GM18502 (cell line): ENCODE results near the gene CHST15.

Experiments
- ATAC-seq: cut with Tn5 transposase; IDR thresholded peaks from one replicate; pipeline ENCODE4 v1.9.1; 2021; ENCODE audit warnings: mild to moderate bottlenecking; ENCODE audit not compliant: unreplicated experiment, poor library complexity

The CHST15 gene

GRCh38 chr10:124005991-124006392 is 87.4 kb downstream of the CHST15 start:
- ATAC-seq, result no peak

DNA sequence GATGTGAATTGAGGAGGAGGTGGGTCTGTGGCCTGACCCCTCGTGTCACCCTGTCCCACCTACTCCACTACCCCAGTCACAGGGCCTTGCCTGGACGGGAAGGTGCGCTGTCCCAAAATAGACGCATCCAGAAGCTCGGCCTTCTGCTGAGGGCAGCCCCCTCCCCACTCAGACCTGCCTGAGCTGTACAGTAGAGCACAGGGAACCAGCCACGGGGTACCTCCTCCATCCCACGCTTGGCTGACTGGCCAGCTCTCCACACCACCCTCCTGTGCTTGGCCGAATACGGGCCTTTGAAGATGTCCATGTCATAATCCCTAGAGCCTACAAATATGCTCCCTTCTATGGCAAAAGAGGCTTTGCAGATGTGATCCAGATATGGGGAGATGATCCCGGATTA is 88.3 kb downstream of the CHST15 start:
- ATAC-seq, result no peak

DNA sequence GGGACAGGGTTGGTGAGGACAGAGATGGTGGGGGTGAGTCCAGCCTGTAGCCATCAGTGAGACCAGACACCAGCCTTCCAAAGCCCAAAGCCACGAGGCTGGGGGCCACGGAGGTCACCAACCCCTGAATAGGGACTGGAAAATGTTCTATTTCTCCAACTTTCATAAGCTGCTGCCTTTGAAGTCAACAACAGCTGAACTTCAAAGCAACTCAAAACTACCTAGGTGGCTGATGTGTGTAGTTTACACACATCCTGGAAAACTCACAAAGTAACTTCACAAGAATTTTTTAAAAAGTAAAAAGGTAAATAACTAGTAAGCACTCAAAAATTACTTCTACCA is 88.8 kb downstream of the CHST15 start:
- ATAC-seq, result no peak

DNA sequence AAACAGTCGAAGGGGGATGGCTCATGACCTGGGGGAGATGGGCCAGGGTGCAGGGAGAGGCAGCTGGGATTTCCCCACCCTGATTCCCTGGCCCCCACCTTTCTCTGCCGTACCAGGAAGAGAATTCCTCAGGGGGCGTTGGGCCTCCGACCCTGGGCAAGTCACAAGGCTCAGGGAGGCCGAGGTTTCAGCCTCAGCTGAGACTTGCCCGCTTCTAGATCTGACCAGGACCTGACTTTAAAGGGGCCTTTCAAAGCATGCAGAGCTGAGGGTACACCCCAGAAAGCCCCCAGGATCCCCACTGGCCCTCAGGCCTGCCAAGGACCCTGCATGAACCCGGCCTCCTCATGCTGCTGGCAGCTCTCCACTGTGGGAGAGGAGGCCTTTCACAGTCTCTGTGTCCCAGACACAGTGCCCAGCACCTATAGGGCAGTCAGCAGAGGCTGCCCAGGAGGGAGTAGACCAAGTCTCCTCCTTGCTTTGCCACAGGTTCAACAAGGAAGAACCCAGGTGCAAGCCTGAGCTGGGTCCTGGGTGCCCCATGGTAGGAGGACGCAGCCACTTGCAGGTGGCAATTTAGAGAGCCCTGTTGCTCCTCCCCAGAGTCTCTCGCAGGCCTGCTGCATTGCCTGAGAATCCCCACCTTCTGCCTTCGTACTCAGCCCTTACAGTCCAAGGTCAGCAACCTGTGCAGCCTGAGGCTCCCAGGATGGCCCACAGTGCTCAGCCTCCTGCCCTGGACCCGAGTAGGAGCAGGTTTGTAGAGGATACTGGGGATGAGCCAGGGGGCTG is 89.3 kb downstream of the CHST15 start:
- ATAC-seq, result no peak

GRCh38 chr10:124003481-124003870 is 89.9 kb downstream of the CHST15 start:
- ATAC-seq, result no peak

DNA sequence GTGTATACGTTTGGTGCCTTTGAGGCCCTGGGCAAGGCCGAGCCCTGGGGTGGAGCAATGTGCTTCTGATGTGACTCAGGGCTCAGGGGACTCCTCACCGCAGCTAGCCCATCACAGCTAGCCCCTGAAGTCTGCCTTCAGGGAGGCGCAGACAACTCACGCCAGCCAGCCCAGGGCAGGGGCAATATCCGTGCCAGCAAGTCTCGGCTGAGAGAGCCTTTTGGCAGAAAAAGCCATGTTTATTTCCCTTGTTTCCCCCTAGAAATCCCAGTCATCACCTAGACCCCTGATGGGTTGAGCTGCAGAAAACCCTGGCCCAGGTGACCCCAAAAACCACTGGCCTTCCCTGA is 90.4 kb downstream of the CHST15 start:
- no peak for ATAC-seq

DNA sequence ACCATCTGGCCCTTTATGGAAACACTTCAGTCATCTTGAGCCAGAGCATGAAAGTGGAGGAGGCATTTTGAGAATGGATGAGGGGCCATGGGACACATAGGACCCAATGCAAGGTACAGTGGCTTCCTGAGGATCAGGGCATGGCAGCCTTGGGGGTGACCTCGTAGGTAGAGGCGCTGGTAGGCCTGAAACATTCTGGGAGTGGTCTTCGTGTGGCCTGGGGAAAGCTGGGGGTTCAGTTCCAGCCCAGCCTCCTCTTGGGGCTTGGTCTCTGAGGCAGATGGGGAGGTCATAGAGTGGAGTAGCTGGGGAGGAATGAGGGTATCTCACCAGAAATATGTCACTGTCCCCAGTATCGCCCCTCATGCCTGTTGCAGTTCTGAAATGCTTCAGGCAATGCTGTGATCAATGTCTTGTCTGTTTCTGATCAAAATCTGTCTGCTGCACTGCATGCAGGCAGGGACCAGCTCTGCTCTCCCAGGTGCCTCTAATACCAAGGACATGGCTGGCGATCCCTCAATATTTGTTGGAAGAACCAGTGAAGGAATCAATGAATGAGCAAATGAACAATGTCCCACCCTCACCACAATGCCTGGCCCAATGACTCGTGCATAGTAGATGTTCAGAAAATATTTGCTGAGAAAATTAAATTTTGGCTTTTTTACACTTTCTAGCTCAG is 90.9 kb downstream of the CHST15 start:
- no peak for ATAC-seq

GRCh38 chr10:124001391-124002148 is 91.8 kb downstream of the CHST15 start:
- no peak for ATAC-seq

GRCh38 chr10:124000792-124001201 is 92.6 kb downstream of the CHST15 start:
- no peak for ATAC-seq

- ATAC-seq, result no peak
Observed at GRCh38 chr10:123999956-124000615, 93.3 kb downstream of the CHST15 start.

DNA sequence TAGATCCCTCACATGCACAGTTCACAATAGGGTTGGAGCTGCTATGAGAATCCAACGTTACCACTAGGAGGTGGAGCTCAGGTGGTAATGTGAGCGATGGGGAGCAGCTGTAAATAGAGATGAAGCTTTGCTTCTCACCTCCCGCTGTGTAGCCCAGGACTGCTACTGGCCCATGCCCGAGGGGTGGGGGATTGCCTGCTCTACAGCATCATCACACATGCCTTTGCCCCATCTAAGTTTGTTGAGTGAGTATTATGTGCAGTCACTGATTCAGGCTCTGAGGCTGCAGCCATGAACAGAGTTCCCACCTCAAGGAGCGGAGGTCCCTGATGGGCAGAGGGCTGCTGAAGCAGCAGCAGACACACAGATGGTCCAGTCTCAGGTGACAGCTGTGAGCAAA is 94.1 kb downstream of the CHST15 start:
- no peak for ATAC-seq

DNA sequence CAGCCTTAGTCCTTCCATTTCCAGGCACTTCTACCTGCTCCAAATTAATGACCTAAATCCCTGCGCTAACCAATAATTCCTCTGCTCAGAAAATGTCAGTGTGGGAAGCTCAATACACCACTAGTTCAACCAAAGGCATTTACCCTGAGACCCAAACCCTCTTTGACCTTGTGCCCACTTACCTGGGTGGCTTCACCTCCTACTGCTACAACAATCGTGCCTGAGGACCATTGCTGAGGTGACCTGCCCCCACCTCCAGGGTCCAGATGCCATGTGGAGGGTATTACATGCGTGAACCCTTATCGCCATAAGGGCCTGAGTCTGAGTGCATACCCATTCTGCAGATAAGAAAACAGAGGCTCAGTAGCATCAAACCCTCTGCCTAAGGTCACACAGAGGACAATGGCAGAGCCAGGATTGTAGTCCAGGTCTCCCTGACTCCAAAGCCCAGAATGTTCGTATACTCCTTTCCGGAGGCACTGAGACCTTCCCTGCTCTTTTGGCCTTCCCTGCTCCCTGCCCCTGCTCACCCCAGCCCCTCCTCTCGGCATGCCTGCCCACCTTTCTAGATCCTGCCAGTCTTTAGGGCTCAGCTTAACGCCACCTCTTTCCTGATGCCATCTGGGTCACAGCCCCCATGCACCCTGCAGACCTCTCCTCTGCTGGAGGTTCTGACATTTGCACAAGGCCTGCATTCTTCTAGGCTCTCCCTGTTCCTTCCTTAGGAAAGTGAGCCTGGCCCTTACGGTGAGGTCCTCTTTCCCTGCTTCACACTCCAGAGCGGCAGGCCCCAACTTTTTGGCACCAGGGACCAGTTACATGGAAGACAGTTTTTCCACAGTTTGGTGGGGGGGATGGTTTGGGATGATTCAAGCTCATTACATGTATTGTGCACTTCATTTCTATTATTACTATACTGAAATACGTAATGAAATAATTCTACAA is 94.9 kb downstream of the CHST15 start:
- no peak for ATAC-seq

DNA sequence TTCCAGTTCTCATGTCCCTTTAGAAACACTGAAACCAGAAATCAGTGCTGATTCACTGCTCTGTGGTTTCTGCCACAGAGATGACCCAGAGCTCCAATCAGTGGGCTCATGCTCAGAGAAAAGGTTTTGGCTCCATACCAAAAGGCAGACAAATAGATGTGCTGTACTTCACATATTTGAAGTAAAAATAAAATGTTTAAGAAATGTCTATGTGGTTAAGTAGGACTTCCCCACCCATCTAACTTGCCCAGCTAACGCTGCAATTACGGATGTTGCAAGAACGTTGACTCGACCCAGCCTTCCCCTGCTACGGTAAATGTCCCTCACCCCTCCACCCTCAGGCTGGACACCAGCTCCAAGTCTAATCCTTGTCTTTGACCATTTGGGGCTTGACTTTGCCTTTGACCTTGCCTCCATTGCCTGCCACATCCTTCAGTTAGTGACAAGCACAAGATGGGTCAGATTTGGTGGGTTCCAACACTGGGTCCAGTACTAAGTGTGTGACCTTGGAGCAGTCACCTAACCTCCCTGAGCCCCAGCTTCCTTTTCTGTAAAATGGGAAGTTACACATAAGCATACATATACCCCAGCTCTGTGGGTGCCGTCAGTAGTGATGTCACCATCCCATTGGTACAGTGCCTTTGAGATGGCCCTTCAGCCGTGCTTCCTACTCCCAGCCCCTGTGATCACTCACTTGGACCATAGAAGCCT is 95.8 kb downstream of the CHST15 start:
- ATAC-seq, result no peak

GRCh38 chr10:123997013-123997412 is 96.4 kb downstream of the CHST15 start:
- ATAC-seq, result no peak

- ATAC-seq, result no peak
Observed at GRCh38 chr10:123996302-123996701, 97.1 kb downstream of the CHST15 start.

DNA sequence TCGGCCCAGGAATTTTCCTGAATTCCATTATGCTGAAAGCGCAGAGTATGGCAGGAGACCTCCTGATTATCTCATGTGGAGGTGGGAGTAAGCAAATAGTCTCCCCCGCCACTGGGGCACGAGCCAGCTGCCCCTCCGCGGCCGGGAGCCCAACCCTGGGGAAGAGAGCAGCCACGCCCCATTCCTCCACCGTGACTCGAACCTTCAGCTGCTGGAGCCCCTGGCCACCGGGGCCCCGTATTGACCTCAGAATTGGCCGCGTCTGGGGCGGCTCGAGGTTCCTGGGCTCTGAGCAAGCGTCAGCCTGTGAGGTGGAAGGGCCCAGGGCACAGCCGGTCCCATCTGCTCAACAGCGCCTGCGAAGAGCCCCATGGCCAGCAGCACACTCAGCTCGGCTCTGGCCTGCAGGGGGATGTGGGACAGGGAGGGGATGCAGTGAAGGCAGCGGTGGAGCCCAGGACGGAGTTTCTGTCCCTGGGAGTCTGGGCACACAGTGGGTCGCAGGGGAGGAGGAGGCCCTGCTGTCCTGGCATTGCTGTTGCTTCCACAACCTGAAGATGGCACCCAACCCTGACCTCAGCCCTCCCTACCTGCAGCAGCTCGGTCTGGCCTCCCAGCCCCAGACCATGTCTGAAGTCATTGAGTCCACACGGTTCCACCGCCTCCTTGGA is 97.8 kb downstream of the CHST15 start:
- no peak for ATAC-seq

DNA sequence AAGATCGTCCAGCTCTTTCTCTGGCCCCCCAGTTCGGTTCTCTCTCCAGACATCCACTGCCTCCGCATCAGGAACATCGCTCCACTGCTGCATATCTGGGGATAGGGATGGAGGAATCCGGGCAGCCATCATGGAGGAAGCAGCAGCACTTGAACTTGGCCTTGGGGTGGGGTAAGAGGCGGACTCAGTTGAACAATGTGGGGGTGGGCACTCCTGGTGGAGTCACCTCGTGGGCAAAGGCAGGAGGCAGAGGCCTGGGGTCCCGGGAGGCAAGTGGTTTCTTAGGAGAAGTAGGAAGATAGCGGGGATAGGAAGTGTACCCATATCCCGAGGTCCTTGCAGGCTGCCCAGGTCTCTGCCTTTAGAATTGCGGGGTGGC is 98.3 kb downstream of the CHST15 start:
- no peak for ATAC-seq

DNA sequence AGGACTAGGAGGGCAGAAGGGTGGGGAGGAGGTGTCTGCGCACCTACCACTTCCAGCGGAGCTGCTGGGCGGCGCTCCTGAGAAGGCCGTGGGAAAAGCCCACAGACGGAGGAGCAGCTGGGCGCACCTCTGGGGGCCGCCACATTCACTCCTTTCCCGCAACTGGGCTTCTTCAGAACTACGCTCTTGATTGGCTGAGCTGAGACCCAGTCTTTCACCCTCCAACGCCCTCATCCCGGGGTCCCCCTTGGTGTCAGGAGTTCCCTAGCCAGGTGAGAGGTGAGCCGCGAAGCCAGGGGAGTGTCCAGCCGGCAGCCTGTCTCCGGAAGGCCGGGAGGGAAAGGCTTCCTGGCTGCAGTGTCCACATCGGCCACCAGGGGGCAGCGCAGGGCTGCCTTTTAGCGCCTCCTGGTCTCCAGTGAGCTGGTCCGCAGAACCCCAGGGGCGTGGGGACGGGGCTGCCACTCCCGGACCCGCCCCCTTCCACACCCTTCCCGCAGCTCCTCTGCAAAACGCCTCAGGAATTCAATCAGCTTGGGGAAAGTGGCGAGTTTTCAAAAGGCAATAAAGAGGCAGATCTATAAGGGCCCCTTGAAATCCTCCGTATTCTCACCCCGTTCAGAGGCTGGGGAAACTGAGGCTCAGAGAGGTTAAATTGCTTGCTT is 98.8 kb downstream of the CHST15 start:
- ATAC-seq, result no peak
